T-helper 1 cell (primary cell): ENCODE data around the gene CENPE.

Experiments
- DNase-seq, 5 donors: peaks; one replicate each; pipeline ENCODE4 v3.0.0-alpha.2; 2012 to 2020

CENPE gene

GRCh38 chr4:103074744-103075434 is 123.3 kb downstream of the CENPE start:
- DNase-seq = no peak

- no peak for DNase-seq
Measured at GRCh38 chr4:103073792-103074438, 124.2 kb downstream of the CENPE start.

GRCh38 chr4:103067841-103068547 is 130.1 kb downstream of the CENPE start:
- DNase-seq = no peak

- no peak for DNase-seq
Measured at GRCh38 chr4:103060453-103061148, 137.5 kb downstream of the CENPE start.
